Measurements from ENCODE around the gene IQGAP2.
"Not testable (repeated sequence)": the region's sequence is repeated elsewhere in the genome, so short reads cannot be mapped to it uniquely, and the experiment has no call there.

The IQGAP2 gene

DNA sequence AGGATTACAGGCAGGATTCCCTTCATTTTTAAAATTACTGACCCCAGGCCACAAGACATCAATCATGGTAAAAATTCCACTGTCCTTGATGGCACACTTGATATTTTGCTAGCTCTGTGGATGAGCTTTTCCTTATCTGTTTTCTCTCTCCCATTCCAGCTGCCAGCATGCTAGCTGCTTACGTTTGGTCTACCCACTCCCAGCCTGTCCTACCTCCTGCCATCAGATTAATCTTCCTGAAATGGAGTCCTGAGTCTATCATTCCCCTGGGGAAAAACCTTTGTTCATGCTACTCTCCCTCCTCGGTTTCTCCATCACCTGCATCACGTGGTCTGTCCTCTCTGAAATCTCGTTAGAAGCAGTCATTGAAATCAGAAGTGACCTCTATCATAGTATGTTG is 111.2 kb downstream of the IQGAP2 start:
- no peak for DNase-seq

DNA sequence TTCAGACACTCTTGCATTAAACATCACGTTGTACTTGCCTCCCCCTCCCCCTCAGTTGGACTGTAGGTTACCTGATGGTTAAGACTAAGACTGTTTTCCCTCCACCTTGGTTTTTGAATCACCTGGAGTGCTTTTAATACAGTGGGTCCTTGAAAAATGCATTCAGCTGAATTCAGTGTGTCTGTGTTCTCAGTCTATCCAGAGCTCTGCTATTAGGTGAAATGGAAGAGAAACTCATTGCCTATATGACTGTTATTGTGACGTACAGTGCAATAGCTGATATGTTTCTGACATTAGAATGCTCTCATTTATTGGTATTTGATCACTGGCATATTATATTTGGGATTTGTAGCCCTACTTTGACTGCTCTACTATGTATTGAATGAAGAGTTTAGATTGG is 111.6 kb downstream of the IQGAP2 start:
- no peak for DNase-seq

DNA sequence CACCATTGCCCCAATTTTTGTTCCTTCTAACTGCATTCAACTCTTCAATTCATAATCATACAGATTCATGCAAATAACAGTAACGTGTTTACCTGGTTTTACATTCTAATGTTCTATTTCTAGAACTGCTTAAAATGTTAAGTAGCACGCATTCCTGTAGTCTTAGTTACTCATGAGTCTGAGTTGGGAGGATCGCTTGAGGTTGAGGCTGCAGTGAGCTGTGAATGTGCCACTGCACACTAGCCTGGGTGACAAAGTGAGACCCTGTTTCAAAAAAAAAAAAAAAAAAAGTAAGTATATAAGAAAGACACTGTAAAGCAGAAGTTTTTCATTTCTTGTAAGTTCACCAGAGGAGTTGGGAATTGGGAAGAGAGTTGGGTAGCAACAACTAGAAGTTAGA is 114.2 kb downstream of the IQGAP2 start:
- no peak for DNase-seq

DNA sequence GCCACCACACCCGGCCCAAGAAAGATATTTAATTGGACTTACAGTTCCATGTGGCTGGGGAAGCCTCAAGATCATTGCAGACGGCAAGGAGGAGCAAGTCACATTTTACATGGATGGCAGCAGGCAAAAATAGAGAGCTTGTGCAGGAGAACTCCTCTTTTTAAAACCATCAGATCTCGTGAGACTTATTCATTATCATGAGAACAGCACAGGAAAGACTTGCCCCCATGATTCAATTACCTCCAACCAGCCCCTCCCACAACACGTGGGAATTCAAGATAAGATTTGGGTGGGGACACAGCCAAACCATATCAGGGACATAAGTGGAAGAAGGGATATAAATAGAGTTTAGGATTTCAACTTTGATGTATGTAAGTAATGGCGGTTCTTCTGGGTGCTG is 115.2 kb downstream of the IQGAP2 start:
- not testable (repeated sequence) for DNase-seq

DNA sequence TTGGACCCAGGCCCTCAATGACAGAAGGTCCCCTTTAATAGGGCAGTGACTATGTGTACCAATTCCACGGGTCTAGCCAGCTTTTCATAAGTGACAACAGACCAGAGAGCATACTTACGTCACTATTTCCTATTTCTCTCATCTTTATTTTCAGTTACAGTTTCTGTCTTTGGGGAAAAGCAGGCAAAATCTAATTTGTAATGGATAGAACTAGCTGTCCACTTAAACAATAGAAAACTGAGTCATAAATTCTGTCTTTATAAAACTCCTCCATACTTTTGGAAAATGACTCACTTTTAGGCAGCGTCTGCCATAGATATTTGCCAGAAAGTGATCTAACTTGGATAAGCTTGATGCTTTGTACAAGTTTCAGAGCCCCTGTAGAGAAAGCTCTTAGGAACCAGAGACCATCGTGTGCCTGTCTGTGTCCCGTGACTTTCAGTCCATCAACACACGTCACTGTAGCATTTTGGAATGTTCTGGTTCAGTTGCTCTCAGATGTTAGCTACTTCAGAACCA is 118.2 kb downstream of the IQGAP2 start:
- no peak for DNase-seq

DNA sequence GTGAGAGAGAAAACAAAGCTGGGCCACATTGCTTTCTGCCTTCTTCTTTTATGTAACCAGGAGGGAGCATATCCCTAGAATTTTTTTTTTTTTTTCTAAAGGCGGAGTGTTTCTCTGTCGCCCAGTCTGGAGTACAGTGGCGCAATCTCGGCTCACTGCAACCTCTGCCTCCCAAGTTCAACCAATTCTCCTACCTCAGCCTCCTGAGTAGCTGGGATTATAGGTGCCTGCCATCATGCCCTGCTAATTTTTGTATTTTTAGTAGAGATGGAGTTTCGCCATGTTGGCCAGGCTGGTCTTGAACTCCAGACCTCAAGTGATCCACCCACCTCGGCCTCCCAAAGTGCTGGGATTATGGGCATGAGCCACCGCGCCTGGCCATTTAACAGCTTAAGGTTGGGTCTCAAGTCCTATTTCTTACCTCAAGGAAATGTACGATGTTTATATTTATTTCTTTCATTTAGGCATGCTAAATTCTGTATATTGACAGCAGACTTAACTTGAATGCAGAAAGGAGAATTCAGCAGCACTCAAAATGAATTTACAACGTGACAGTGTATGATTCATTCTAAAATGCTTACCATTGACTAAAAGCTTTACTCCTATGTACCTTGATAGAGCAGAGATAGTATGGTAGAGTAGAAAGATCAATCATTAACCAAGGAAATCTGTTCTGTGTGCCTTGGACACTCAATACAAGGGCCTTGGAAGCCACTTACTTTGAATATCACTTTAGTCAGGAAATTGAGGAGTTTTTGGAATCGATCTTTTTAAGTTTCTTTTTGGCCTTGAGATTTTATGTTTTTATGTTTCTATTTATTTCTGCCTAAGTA is 119.2 kb downstream of the IQGAP2 start:
- DNase-seq = no peak

DNA sequence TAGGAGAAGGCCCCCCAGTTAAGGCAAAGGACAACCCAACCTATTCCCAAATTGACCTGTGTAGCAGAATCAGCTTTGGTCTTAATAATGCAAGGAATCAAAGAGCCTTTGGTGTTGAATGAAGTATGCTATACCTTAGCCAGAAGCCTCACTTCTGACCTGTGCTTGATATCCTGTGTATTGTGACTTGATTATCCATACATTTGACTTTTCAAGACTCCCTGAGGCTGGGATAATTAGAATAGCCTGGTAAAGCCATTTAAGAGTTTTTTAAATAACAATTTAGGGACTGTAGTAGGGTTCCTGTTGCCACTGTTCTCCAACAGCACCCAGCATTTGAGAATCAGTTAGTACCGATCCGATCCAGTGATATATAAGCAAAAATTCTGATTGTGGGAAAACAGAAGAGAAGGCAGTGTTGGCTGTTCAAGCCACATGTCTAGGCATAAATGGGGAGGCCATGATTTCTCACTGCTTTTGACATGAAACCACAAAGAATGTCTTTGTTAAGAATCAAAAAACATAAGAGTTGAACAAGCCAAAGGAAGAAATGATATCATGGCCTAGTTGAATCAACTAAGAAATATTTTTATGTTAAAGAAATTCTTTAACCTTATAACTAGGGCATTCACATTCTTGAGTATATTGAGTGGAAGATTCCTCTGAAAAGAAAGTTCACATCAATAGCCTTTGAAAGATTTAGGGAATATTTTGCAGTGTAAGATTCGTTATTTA is 121.2 kb downstream of the IQGAP2 start:
- no peak for DNase-seq

DNA sequence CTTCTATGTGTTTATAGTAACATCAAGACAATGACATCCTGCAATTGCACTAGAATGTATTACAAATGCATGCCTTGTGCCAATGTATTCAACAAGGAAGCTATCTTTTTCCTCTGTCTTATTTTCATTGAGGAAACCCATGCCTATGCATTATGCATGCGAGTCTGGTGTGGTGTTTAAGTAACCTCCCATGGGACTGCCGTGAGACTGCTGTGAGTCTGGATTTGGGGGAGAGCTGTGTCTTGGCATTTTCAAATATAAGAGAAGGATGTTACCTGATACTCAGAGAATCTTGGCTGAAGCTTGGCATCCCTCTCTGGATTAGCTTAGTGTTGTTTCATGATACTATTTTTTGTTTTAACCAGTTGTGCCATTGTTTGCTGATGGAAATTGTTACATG is 121.8 kb downstream of the IQGAP2 start:
- DNase-seq = peak; percentile 9

DNA sequence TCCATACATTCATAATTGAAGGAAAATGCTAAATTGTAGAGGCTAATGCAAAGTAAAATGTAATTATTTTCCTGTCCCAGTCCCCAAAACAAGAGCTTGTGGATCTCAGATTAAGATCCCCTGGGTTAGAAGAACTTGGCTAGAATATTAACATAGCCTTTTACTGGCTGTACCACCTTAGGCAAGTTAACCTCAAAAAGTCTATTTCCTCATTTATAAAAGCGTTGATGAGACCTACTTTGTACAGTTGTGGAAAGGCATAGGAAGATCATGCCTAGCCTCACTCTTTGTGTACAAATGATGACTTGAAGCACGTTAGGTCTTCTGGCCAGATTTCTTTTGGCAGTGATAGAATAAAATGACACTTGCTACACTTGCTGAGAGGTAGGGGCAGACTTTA is 122.9 kb downstream of the IQGAP2 start:
- DNase-seq = no peak

DNA sequence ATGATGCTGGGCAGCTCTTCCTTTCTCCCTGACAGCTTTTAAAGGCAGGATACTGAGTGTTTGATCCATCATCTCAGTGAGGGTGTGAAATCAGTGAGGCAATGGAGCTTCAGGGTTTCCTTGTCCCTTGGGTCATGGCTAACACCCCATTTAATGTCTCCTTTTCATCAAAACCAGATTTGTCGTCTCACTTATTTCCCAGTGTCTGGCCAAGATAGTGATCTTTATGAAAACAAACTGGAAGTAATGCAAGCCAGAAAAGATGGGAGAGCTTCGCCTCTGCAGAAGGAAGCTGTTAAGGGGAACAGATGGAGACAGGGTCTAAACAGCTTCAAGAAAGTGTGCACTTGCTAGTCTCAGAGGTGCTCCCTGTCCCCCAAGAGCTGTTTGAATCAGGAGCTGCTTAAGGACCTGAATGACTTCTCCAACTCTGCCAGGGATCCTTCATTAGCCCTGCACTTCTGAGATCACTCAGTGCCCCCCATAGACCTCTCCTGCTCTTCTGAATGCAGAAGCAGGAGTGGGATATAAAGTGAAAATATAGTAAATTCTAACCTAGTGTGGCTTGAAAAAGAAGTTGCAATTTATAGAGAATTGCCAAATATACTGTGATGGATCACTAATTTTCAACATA is 124.0 kb downstream of the IQGAP2 start:
- no peak for DNase-seq

DNA sequence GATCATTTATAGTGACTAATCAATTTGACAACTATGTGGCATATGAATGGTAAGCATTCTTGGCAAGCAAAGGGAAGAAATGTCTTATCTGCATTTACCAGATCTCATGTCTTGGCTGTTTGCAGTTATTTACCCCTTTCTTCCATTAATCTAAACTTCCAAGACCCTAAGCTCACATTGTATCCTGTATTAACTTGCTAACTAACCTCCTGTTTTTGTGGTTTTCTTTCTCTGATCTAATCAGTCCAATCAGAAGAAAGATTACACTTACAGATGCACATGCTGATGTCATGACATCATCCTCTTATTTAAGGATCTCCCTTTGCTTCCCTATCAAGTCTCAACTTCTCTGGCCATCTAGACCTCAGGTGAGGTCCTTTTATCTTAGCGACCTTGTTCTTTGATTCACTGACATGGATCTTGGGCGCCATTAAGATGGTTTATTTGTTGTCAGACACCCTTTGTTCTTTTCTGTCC is 124.6 kb downstream of the IQGAP2 start:
- DNase-seq = no peak

DNA sequence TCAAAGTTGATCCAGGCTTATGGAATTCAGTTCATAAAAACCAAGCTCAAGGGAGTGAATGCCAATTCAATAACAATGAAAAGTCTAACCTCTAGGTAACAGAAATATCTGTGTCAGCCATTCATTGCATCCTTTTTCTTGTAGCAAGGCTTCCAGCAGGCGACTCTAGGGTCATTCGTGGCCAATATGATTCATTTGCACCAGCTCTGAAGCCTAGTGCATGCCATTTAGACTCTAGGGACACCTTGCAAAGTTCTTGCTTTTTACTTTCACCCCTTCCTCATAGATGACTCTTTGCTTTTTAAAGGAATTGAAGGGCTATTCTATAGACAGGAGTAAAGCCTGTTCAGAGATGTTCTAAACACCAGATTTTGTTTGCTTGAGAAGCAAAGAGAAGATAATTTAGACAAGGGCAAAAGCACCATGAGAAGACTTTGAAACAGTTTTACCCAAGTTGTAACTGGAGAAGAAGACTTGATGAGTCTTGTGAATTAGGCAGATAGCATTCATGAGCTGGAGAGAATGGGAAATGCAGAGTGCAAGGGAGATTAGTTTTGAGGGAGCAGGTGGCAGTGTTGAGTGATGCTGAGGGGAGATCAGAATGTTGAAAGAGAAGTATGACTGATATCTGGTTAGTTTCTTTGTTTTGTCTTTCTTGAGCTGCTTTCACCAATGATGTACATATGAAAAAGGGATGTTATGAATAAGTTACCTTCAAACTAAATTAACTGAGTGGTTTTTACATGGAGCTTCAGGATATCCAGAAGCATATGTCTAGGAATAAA is 125.7 kb downstream of the IQGAP2 start:
- no peak for DNase-seq

DNA sequence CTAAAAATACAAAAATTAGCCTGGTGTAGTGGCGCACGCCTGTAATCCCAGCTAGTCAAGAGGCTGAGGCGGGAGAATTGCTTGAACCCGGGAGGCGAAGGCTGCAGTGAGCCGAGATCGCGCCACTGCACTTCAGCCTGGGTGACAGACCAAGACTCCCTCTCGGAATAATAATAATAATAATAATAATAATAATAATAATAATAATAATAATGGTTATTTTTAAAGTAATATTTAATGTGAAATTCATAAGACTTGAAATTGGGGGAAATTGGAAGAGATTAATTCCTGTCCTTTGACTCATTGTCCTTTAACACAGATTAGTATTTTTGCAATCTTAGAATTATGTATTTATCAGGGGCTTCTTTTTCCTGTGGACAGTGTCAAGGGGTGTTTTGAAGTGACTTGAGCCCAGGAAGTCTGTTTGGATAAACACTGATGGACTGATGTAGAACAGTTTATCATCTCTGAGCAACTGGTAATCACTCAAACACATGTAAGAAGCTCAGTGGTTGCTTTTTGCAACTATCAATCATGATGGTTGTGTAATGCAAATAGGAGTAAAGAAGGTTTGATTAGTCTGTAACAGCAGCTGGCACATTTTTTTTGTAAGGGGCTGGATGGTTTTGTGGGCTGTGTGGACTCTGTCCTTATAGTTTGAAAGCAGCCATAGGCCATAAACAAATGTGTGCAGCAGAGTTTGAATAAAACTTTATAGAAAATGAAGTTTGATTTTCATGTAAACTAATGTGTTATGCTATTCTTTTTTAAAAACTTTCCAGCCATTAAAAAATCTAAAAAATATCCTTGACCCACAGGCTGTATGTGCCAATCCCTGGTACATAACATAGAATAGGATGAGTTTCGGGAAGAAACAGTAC is 126.6 kb downstream of the IQGAP2 start:
- no peak for DNase-seq

DNA sequence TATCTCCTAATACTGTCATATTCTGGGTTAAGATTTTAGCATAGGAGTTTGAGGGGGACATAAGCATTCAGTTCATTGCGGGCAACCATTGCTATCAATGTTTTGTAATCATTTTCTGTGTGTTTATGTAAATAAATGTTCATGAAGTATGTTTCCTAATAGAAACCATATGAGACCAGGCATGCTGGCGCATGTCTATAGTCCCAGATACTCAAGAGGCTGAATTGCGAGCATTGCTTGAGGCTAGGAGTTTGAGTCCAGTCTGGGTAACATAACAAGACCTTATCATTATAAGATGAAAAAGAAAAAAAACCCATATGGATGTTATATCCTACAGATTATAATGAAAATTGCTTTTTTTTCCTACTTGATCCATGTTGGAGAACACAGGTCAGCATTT is 129.0 kb downstream of the IQGAP2 start:
- no peak for DNase-seq

DNA sequence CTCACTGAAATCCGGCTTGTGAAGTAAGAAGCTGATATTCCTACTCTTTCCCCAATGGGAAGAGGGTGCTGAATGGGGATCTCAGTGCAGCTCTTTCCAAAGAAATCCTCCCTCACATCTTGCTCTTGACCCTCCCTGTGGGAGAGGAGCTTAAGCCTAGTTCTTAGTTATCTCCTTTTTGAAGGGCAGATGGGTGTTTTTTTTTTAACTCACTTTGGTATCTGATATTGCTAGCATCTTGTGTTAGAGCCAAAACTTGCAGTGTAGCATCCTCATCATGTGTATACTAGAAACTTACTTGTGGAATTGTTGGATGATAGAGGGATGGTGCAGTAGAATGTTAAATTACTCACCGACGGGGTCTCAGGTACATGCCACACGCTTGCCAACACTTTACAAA is 129.9 kb downstream of the IQGAP2 start:
- no peak for DNase-seq

DNA sequence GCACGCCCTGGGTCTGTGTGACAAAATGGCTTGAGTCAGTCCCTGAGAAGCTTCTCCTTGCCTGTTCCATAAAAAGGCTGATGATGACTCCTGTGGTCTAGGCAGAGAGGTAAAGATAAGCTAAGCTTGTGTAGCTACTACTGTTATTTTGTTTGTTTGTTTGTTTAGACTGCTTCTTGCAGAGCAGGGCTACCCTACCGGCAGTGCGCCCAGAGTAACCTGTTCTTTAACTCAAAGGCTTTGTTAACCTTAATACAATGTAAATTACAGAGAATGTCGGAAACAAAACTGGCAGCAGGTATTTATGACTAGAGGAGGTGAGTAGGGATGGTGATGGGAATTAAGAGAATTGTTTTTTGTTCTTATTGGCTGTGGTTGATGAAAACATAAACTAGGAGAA is 132.5 kb downstream of the IQGAP2 start:
- DNase-seq = no peak

DNA sequence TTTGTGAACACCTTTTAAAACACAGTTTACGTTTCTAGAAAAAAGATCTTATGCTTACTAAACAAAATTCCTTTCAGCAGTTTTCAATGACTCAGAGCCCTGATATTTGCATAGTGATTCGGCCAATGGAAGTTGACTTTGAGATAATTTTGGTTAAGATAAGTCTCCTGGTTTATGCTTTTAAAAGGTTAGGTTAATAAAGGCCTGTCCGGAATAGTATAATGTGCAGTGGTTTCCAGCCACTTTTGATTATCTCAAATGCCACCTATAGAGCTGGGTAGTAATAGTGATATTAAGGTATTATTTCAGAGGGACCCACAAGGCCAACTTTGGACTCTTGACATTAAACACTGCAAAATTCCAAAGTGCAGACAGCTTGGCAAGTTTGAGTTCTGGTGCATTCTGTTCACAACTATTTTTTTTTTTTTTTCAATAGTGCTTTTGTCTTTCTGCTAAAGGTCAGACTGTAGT is 134.0 kb downstream of the IQGAP2 start:
- no peak for DNase-seq

DNA sequence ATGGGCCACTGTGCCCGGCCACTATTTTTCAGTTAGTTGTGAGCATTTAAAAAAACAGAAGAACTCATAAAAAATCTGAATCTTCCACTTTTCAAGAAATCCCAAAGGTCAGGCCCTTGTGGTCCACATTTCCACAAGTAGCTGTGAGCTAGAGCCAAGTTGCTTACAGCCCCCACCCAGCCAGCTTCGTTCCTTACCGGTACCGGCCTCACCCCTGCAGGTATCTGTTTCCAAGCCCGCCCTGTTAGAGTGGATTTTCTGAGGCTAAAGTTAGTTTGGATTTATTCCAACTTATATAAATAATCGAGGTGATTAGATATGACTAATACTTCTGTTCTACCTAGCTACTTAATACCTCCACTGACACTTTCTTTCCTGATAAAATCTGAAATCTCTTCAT is 139.2 kb downstream of the IQGAP2 start:
- no peak for DNase-seq

DNA sequence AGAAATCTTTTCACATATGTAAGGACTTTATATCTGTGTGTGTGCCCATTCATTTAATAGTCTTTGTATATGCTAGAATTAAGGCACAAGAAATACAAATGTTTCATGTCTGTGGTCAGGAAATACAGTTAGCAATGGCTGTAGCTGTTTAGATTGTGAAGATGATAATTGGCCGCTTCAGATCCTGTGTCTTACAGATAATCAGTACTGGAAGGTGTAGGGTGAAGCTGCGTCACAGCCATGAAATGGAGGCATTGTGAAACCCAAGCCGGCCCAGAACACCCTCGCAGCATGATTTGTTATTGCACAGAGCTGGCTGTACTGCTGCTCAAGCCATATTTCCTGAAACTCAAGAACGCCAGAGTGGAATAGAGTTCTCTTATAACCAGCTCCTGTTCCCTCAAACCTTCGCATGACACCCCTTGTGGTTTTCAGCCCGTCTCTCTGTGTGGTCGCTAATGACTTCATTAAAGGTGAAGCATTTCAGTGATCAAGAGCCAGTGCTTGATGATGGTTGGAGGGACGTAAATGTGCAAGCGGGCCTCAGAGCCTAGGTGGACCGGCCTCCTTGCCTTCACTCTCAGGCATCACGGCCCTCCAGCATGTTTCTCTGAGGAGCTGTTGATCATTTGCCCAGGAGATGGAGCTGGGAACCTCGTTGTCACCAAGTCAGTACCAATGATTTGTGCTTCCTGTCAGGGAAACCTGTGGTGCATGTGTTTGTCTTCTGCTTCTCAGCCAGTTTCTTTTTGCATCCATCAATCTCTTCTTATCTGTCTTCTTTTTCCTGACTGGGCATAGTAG is 140.0 kb downstream of the IQGAP2 start:
- no peak for DNase-seq

DNA sequence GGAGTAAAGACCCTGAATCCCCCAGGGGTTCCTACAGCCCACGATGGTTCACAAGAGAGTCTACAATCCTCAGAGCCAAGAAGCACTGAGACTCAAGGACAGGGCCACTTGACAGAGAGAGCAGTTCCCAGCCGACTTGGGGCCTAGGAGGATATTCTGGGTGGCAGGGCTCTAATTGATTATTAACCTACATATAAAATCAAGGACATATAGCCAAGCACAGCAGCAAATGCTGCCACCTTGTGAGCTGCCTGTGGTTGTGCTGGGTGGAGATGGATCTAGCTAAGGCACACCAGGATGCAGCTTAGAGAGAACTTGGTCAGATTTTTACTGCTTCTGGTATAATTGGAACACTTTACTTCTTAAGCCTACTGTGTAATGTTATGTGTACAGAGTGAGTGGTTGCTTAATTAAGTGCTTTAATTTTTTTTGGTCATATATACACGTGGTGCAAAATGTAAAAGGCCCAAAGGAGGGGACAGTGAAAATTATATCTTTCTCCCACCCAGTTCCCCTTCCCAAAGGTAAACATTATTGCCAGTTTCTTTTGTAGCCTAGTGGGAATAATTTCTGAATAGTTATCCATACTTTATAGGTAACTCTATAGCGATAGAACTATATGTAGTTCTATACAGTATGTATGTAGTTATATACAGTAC is 141.3 kb downstream of the IQGAP2 start:
- DNase-seq = no peak
